Kidney epithelial cell (primary cell): Measurements from ENCODE around the gene KRT5. TPM values are rescaled to one million over a fixed set of nuclear protein-coding genes. Genes with fewer than 3 reads are reported as not detected.
"Not testable (repeated sequence)": the region's sequence is repeated elsewhere in the genome, so short reads cannot be mapped to it uniquely, and the experiment has no call there.

Source experiments
- DNase-seq: peaks from one replicate; pipeline ENCODE4 v3.0.0-alpha.2; 2010; ENCODE audit warnings: low read depth
- H3K27me3 ChIP-seq: 2 replicates; pipeline ENCODE4 v1.6.0; 2011; ENCODE audit warnings: low read length; ENCODE audit not compliant: control insufficient read depth, insufficient read depth
- H3K36me3 ChIP-seq: 2 replicates; pipeline ENCODE4 v1.5.1; 2011; ENCODE audit warnings: low read length; ENCODE audit not compliant: control insufficient read depth, insufficient read depth
- H3K4me3 ChIP-seq: 2 replicates; pipeline ENCODE4 v1.5.1; 2011; ENCODE audit warnings: low read depth, mild to moderate bottlenecking, control low read depth, low read length
- CTCF ChIP-seq: IDR thresholded peaks from 2 replicates; pipeline ENCODE4 v1.5.1; 2011; ENCODE audit warnings: mild to moderate bottlenecking, moderate library complexity, low read length, control low read depth, inconsistent platforms; ENCODE audit not compliant: insufficient read depth, poor library complexity, severe bottlenecking
- total RNA-seq: library from RNA; depleted of rRNA; stranded (reverse); fragments of >200 nt; gene quantifications from 2 replicates; pipeline ENCODE4 v1.2.3, GENCODE V29; 2015

KRT5 gene
- total RNA-seq, 1 donor from 2014 or later, result not detected

- DNase-seq, result no peak
- no peak for TF ChIP-seq CTCF
- Histone ChIP-seq H3K27me3 (no peaks in the 10 kb centered on the region), H3K4me3 (no peak overlapping the region), H3K36me3 (no peaks in the 10 kb centered on the region)
These were observed 12.0 kb downstream of the KRT5 start for GRCh38 chr12:52508211-52508610.

- TF ChIP-seq CTCF, result peak; percentile 58
- no peaks in the 10 kb centered on the region for H3K36me3 ChIP-seq
- H3K27me3 ChIP-seq, result no peaks in the 10 kb centered on the region
- H3K4me3 ChIP-seq, result no peak overlapping the region
- DNase-seq, result peak; percentile 42
These were observed 13.1 kb downstream of the KRT5 start for GRCh38 chr12:52506858-52507715.

- Histone ChIP-seq H3K27me3 (no peaks in the 10 kb centered on the region), H3K36me3 (no peaks in the 10 kb centered on the region), H3K4me3 (no peak overlapping the region)
- TF ChIP-seq CTCF, result no peak
- no peak for DNase-seq
These were observed 17.3 kb downstream of the KRT5 start for GRCh38 chr12:52502877-52503276.

- no peak overlapping the region for H3K4me3 ChIP-seq
- H3K27me3 ChIP-seq, result no peaks in the 10 kb centered on the region
- no peaks in the 10 kb centered on the region for H3K36me3 ChIP-seq
- no peak for TF ChIP-seq CTCF
- DNase-seq, result no peak
These were observed 18.7 kb downstream of the KRT5 start for GRCh38 chr12:52501490-52501889.

- not testable (repeated sequence) for H3K27me3 ChIP-seq, H3K36me3 ChIP-seq, H3K4me3 ChIP-seq, DNase-seq
These were observed 19.6 kb downstream of the KRT5 start for GRCh38 chr12:52500574-52500973.

- H3K27me3 ChIP-seq, result no peaks in the 10 kb centered on the region
- H3K4me3 ChIP-seq, result no peak overlapping the region
- no peak for DNase-seq
- TF ChIP-seq CTCF, result no peak
- H3K36me3 ChIP-seq, result no peaks in the 10 kb centered on the region
These were observed 20.2 kb downstream of the KRT5 start for GRCh38 chr12:52499806-52500560.
